GM23338 (cell line): ENCODE measurements around the gene HDAC9. TPM values are rescaled to one million over a fixed set of nuclear protein-coding genes. Genes with fewer than 3 reads are reported as not detected.

Experiments
- ATAC-seq: fragments of 200-7000 bp; cut with Tn5 transposase; 3 replicates; pipeline ENCODE4 v1.9.1; 2020
- DNase-seq: peaks from one replicate; pipeline ENCODE4 v3.0.0-alpha.2; 2015; ENCODE audit warnings: low spot score
- H2AFZ ChIP-seq: fragments of 200-600 bp; sonication (generic); 2 replicates; pipeline ENCODE4 v1.8.0; 2016; ENCODE audit warnings: antibody characterized with exemption, mild to moderate bottlenecking, moderate library complexity
- H3F3A ChIP-seq: fragments of 200-600 bp; sonication (generic); replicated peaks from 2 replicates; pipeline ENCODE4 v1.8.0; 2017; ENCODE audit warnings: antibody characterized with exemption, mixed run types, low read depth
- H3K27ac ChIP-seq: fragments of 200-600 bp; sonication (generic); 2 replicates; pipeline ENCODE4 v1.6.1; 2016; ENCODE audit warnings: low read depth
- H3K27me3 ChIP-seq: fragments of 200-600 bp; sonication (generic); 2 replicates; pipeline ENCODE4 v1.8.0; 2016; ENCODE audit warnings: mild to moderate bottlenecking, mixed run types, moderate library complexity; ENCODE audit not compliant: insufficient read depth
- H3K36me3 ChIP-seq: fragments of 200-600 bp; sonication (generic); 2 replicates; pipeline ENCODE4 v1.8.0; 2016; ENCODE audit warnings: mild to moderate bottlenecking; ENCODE audit not compliant: insufficient read depth
- H3K4me1 ChIP-seq: fragments of 200-600 bp; sonication (generic); 2 replicates; pipeline ENCODE4 v1.8.0; 2016; ENCODE audit warnings: mild to moderate bottlenecking, moderate library complexity; ENCODE audit not compliant: insufficient read depth
- H3K4me2 ChIP-seq: fragments of 200-600 bp; sonication (generic); 2 replicates; pipeline ENCODE4 v1.7.1; 2017; ENCODE audit warnings: mixed run types
- H3K4me3 ChIP-seq: fragments of 200-600 bp; sonication (generic); 2 replicates; pipeline ENCODE4 v1.6.1; 2016; ENCODE audit warnings: mixed run types
- H3K79me2 ChIP-seq: fragments of 200-600 bp; sonication (generic); replicated peaks from 2 replicates; pipeline ENCODE4 v1.8.0; 2017; ENCODE audit warnings: mild to moderate bottlenecking; ENCODE audit not compliant: insufficient read depth
- H3K9me2 ChIP-seq: fragments of 200-600 bp; sonication (generic); 2 replicates; pipeline ENCODE4 v1.8.0; 2017; ENCODE audit not compliant: insufficient read depth
- H4K20me1 ChIP-seq: fragments of 200-600 bp; sonication (generic); replicated peaks from 2 replicates; pipeline ENCODE4 v1.8.0; 2017; ENCODE audit warnings: mild to moderate bottlenecking; ENCODE audit not compliant: insufficient read depth
- H3K27ac Mint-ChIP-seq: 2 replicates; pipeline ENCODE4 v1.8.0; 2020; ENCODE audit warnings: inconsistent platforms, mild to moderate bottlenecking, moderate library complexity, mixed read lengths
- H3K27me3 Mint-ChIP-seq: 3 replicates; pipeline ENCODE4 v1.8.0; 2022; ENCODE audit warnings: low read depth, mild to moderate bottlenecking, moderate library complexity, mixed read lengths, inconsistent platforms; ENCODE audit not compliant: insufficient read depth, poor library complexity
- H3K36me3 Mint-ChIP-seq: 3 replicates; pipeline ENCODE4 v1.8.0; 2021; ENCODE audit warnings: low read depth, mild to moderate bottlenecking, inconsistent platforms, moderate library complexity, mixed read lengths
- H3K4me1 Mint-ChIP-seq: 3 replicates; pipeline ENCODE4 v1.8.0; 2020; ENCODE audit warnings: mild to moderate bottlenecking, inconsistent platforms, mixed read lengths
- H3K4me3 Mint-ChIP-seq: 3 replicates; pipeline ENCODE4 v1.8.0; 2021; ENCODE audit warnings: moderate library complexity, mild to moderate bottlenecking, inconsistent platforms, mixed read lengths
- H3K9me3 Mint-ChIP-seq: 3 replicates; pipeline ENCODE4 v1.8.0; 2020; ENCODE audit warnings: moderate library complexity, mild to moderate bottlenecking, inconsistent platforms, mixed read lengths
- CREB1 ChIP-seq: fragments of 250-450 bp; sonication (Bioruptor Pico); IDR thresholded peaks from 2 replicates; pipeline ENCODE4 v1.5.0; 2020; ENCODE audit warnings: low read depth, mild to moderate bottlenecking, moderate library complexity
- EZH2 ChIP-seq: fragments of 200-600 bp; sonication (generic); IDR thresholded peaks from one replicate; pipeline ENCODE4 v1.8.0; 2017; ENCODE audit warnings: antibody characterized with exemption, mild to moderate bottlenecking, low read depth; ENCODE audit not compliant: unreplicated experiment
- JUNB ChIP-seq: IDR thresholded peaks from one replicate; pipeline ENCODE4 v1.6.1; 2016; ENCODE audit warnings: antibody characterized with exemption; ENCODE audit not compliant: unreplicated experiment
- REST ChIP-seq: IDR thresholded peaks from one replicate; pipeline ENCODE4 v1.6.1; 2018; ENCODE audit warnings: antibody characterized with exemption; ENCODE audit not compliant: unreplicated experiment
- STAT1 ChIP-seq: IDR thresholded peaks from one replicate; pipeline ENCODE4 v1.6.1; 2016; ENCODE audit warnings: antibody characterized with exemption; ENCODE audit not compliant: unreplicated experiment
- ZNF114 ChIP-seq: fragments of 250-450 bp; sonication (Bioruptor Pico); IDR thresholded peaks from 2 replicates; pipeline ENCODE4 v1.5.0; 2020; ENCODE audit warnings: mild to moderate bottlenecking, moderate library complexity
- polyA plus RNA-seq: library from polyadenylated mRNA; unstranded; fragments of >200 nt; fragmentation: Nextera tagmentation; extraction: Ambion mirVana; gene quantifications from 2 replicates; pipeline ENCODE4 v1.2.1, GENCODE V29; 2016
- total RNA-seq: library from RNA; depleted of rRNA; stranded (reverse); fragments of >200 nt; shearing (Covaris generic); gene quantifications from 2 replicates; pipeline ENCODE4 v1.2.3, GENCODE V29; 2014
- TF ChIP-seq, protein P1 (sequence below), 2 experiments: fragments of 200-600 bp in 1 of 2; sonication (generic) in 1 of 2; conservative IDR thresholded peaks; 2 replicates each; pipeline versions ENCODE4 v1.5.1 to v1.6.1; 2016 to 2017; ENCODE audit warnings: antibody characterized with exemption in 2 of 2, low read depth in 2 of 2, mild to moderate bottlenecking in 2 of 2, moderate library complexity in 1 of 2

HDAC9 gene
- total and polyA plus RNA-seq, 2 experiments from 2014 or later, result 8.3 to 18.5 TPM

DNA sequence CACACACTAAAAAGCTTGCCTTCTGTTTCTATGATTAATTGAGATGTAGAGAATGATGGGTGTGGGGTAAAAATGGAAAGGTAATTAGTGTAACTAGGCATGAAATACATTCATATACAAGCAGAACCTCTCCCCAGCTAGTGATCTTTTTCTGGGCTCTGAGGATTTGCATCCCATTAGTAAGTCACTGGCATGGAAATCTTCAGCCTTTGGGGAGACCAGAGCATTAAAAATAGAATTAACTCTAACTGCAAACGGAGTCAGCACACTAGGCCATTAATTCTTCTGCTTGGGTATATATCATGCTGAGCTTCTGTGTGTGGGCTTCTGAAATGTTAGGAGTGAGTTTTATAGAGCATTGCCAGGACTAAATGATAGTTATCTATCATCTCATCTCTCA lies 128.9 kb downstream of the HDAC9 start (continued):
- TF ChIP-seq, protein P1, sequence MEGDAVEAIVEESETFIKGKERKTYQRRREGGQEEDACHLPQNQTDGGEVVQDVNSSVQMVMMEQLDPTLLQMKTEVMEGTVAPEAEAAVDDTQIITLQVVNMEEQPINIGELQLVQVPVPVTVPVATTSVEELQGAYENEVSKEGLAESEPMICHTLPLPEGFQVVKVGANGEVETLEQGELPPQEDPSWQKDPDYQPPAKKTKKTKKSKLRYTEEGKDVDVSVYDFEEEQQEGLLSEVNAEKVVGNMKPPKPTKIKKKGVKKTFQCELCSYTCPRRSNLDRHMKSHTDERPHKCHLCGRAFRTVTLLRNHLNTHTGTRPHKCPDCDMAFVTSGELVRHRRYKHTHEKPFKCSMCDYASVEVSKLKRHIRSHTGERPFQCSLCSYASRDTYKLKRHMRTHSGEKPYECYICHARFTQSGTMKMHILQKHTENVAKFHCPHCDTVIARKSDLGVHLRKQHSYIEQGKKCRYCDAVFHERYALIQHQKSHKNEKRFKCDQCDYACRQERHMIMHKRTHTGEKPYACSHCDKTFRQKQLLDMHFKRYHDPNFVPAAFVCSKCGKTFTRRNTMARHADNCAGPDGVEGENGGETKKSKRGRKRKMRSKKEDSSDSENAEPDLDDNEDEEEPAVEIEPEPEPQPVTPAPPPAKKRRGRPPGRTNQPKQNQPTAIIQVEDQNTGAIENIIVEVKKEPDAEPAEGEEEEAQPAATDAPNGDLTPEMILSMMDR (conservative IDR thresholded peaks at IDR 0.05; ENCODE audit: low read depth in 2 of 2), result no peak
- no peak for TF ChIP-seq CREB1 (CRISPR knock-in tag)

DNA sequence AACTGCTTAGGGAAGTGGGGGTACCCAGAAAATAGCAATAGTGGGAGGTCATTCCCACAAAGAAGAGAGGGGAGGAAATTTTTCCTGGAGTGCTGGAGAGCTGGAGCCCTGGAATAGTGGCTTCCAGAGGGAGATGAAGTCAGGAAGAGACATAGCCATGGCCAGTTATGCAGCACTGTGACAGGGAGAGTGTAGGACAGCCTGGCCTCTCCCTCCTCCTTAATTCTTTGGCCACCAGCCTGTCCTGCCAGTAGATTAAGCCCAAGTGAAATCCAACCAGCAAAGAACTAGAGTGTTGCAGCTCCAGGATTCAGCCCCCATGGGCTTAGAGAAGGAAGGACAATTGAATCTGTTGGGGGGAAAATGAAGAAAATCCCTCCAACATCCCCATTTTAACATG lies 130.5 kb downstream of the HDAC9 start:
- Histone ChIP-seq H3K9me2 (no peaks in the 10 kb centered on the region), H3K36me3 (no peaks in the 10 kb centered on the region), H3K4me1 (peaks cover 5% of the 10 kb centered on the region; the same call in 1 of the 2 replicates), H3K27me3 (no peaks in the 10 kb centered on the region), H3K79me2 (no peaks in the 10 kb centered on the region), H4K20me1 (no peaks in the 10 kb centered on the region), H2AFZ (no peak overlapping the region), H3F3A (no peaks in the 10 kb centered on the region), H3K4me3 (no peak overlapping the region), H3K27ac (no peak overlapping the region), H3K4me2 (no peak overlapping the region)
- peaks cover 5% of the 10 kb centered on the region; the same call in 1 of the 3 replicates for H3K4me1 Mint-ChIP-seq
- H3K27ac Mint-ChIP-seq, result no peak overlapping the region; the same call in 1 of the 2 replicates
- no peak overlapping the region for H3K4me3 Mint-ChIP-seq
- no peaks in the 10 kb centered on the region for H3K36me3 Mint-ChIP-seq
- DNase-seq (no peak), ATAC-seq (no peak)
- no peaks in the 10 kb centered on the region for H3K9me3 Mint-ChIP-seq
- no peaks in the 10 kb centered on the region for H3K27me3 Mint-ChIP-seq
- no peak for TF ChIP-seq STAT1
- no peak for TF ChIP-seq EZH2
- no peak for TF ChIP-seq REST
- no peak for TF ChIP-seq ZNF114
- TF ChIP-seq, protein P1 (conservative IDR thresholded peaks at IDR 0.05; ENCODE audit: low read depth in 2 of 2), result no peak
- no peak for TF ChIP-seq JUNB
